ENCODE measurements around the gene SLF1.

GRCh38 chr5:94707359-94707758 is 88.9 kb downstream of the SLF1 start:
- no peak for TF ChIP-seq CTCF (IDR thresholded peaks at IDR 0.05)
- no peak for TF ChIP-seq EZH2 (IDR thresholded peaks at IDR 0.05; ENCODE audit: borderline replicate concordance, insufficient read depth, low read depth, low read length, poor library complexity, severe bottlenecking)

Measured in B cell (primary cell).